DMS153 (cell line): Measurements from ENCODE around the gene HDGFL2.

Experiments used
- DNase-seq: peaks from one replicate; lab custom pipeline; 2025; lab: John Stamatoyannopoulos, UW

Gene HDGFL2

DNA sequence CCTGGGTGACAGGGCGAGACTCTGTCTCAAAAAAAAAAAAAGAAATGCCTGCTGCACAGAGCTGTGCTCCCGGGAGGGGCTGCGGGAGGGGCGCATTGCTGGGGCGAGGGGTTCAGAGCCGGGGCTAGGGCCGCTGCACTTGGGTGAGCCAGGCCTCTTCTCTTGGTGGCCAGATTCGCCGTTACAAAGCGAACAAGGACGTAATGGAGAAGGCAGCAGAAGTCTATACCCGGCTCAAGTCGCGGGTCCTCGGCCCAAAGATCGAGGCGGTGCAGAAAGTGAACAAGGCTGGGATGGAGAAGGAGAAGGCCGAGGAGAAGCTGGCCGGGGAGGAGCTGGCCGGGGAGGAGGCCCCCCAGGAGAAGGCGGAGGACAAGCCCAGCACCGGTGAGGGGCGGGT is 27.2 kb downstream of the HDGFL2 start:
- DNase-seq, result no peak

DNA sequence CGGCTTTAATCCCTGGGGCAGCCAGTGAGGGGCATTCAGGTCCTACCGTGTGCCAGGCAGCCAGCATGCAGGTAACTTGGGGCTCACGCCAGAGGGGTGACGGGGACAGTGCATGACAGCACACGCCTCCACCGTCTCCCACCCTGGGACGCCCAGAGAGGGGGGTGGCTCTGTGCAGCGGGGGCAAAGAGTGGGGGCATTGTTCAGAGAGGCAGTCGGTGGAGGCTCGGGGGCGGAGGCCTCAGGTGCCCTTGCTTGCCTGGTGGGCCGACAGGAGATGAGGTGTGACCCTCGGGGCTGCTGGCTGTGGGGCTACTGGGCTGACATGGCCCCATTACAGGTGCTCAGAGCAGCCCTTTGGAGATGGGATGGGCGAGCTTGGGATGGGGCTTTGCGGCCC is 27.8 kb downstream of the HDGFL2 start:
- DNase-seq, result no peak

GRCh38 chr19:4500841-4501591 is 28.9 kb downstream of the HDGFL2 start:
- DNase-seq, result no peak

- no peak for DNase-seq
Observed at GRCh38 chr19:4501691-4502090, 29.6 kb downstream of the HDGFL2 start.

DNA sequence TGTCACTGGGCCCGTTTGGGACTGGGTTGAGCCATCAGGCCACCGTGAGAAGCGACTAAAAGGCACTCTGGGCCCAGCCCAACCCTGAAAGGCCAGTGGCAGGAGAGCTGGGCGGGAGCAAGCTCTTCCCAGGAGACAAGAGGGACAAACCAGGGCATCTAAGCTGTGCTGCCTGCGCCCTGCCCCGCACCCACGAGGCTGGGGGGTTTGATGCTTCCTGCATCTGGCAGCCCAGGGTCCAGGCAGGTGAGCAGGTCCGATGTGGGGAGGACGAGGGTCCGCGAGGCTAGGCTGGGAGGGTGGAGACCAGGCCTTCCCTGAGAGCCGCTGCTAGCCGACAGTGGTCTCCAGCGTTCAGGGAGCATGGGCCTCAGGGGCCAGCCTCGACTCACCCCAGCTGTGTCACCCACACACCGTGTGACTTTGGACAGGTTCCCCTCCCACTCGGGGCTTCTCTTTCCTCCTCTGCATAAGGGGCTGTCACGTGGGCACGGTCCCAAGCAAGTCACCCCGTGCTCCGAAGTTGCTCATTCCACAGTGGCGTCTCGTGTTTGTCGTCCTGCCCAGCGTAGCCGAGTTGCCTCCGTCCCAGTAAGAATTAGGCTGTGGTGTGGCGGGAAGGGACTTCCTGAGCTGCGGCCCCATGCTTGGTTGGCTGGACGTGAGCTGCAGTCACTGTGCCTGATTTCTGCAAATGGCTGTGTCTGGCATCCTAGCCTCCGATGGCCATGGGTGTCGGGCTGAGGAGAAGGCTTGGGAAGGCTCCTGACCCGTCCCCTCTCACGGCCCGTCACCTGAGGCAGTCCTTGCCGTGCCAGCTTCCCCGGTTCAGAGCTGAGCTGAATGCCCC is 30.4 kb downstream of the HDGFL2 start:
- DNase-seq, result no peak

DNA sequence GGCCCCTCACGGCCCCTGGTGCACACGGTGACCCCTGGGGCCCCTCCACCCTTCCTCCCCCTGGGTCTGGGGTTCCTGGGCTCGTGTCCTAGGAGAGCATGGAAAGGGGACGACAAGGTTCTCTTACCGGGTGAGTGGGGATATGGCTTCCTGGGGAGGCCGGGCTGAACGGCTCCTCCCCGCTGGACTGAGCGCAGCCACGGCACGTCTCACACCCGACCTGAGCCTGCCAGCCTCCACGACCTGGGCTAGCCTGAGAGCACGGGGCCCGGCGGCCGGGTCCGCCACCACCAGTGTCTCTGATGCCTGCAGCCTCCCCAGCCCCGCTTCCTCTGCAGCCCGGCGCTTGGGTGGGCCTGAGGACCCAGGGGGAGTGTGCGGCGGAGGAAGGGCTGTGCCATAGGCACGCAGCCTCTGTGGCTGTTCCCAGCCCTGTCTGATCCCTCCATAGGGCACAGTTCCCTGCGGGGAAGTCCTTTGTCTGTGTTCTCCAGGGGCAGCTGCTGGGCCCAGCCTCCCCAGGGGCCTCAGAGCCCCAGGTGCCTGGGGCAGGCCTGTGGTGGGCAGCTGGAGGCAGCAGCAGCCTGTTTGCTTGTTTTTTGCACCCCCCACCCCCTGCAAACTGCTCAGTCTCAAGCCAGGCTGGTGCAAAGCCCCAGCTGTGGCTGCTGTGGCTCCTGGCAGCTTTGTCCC is 31.2 kb downstream of the HDGFL2 start:
- no peak for DNase-seq

DNA sequence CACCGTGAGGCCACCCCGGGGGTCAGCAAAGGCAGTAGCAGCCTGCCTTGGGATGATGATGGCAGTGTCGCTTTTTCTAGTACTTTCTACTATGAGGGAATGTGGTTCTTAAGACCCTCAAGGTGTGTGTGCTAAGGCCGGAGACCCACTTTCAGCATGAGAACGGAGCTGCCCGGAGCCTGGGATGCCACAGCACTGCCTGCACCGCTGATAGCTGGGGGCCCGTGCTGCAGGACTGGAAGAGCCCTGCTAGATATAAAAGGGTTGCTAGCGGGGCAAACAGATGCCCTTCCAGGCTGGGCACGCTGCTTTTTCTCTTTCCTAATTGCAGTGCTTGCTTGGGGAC is 31.7 kb downstream of the HDGFL2 start:
- DNase-seq, result no peak

GRCh38 chr19:4504297-4504701 is 32.2 kb downstream of the HDGFL2 start:
- DNase-seq, result no peak

GRCh38 chr19:4504891-4505569 is 32.9 kb downstream of the HDGFL2 start:
- DNase-seq, result no peak

DNA sequence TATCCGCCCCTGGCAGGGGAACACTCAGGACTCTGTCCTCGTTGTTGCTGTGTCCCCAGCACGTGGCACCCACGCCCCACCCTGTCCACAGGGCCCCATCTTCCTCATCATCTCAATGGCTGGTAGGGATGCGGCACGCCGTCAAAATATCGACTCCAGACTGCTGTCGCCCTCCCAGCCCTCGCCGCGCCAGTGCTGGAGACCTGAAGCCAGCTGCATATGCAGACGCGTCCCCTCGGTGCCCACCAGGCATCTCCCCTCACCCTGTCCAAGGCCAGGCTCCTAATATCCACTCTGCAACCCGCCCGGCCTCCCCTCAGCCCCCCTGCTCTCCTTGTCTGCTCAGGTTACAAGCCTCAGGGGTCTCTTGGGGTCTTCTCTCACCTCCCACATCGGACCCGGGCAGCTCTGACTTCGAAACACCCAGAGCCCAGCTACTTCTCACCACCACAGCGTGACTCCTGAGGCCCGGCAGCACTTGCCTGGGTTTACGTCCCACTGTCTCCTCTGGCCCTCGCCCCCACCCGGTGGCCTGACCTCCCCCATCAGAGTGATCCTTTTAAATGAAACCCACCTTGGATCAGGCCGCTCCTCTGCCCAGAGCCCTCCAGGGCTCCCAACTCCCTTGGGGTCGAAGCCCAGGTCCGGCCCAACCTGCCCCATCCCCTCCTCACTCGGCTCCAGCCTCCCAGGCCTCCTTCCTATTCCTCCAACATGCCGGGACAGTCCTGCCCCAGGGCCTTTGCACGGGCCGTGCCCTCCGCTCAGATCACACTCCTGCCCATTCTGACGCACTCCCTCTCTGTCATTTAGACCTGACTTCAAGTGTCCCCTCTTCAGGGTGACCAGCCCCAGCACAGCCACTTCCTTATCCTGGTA is 33.7 kb downstream of the HDGFL2 start:
- no peak for DNase-seq

- no peak for DNase-seq
Observed at GRCh38 chr19:4506449-4507149, 34.5 kb downstream of the HDGFL2 start.

DNA sequence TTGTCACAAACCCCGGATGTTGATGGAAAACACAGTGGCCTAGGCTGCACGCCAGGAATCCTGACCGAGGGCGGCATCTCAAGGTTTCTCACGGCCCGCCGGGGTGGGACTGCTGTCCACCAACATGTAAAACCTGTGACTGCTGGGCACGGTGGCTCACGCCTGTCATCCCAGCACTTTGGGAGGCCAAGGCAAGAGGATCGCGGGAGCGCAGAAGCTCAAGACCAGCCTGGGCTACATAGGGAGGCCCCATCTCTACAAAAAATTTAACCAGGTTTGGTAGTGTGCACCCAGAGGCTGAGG is 35.0 kb downstream of the HDGFL2 start:
- no peak for DNase-seq

DNA sequence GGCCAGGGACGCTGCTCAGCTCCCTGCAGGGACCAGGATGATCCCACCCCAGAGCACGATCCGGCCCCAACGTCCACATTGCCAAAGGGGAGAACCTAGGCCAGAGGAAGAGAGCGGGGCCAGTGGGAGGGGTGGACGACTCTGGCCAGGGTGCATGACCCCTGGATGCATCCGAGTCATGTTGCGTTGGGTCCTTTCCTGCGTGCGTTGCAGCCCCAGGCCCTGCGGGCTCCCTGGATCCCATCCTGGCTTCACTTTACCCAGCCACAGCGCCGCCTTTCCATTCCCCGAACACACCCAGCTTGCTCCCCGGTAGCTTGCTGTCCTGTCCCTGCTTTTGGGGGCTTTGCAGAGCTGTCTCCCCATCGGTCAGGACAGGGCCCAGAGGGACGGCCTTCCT is 35.7 kb downstream of the HDGFL2 start:
- no peak for DNase-seq

DNA sequence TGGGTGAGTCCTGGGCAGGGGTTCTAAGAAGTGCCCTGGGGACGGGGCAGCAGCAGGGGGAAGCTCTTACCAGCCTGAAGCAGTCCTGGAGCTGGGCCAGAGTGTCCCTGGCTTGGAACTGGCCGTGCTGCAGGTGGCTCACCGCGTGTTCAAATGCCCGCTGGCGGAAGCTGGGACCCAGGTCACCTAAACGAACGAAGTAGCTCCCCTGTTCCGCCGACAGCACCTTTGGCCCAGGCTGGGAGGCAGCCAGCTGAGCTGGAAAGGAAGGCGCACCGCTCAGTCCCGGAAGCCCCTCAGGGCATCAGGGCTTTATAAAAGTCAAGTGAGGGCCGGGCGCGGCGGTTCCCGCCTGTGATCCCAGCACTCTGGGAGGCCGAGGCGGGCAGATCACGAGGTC is 36.6 kb downstream of the HDGFL2 start:
- DNase-seq, result no peak

DNA sequence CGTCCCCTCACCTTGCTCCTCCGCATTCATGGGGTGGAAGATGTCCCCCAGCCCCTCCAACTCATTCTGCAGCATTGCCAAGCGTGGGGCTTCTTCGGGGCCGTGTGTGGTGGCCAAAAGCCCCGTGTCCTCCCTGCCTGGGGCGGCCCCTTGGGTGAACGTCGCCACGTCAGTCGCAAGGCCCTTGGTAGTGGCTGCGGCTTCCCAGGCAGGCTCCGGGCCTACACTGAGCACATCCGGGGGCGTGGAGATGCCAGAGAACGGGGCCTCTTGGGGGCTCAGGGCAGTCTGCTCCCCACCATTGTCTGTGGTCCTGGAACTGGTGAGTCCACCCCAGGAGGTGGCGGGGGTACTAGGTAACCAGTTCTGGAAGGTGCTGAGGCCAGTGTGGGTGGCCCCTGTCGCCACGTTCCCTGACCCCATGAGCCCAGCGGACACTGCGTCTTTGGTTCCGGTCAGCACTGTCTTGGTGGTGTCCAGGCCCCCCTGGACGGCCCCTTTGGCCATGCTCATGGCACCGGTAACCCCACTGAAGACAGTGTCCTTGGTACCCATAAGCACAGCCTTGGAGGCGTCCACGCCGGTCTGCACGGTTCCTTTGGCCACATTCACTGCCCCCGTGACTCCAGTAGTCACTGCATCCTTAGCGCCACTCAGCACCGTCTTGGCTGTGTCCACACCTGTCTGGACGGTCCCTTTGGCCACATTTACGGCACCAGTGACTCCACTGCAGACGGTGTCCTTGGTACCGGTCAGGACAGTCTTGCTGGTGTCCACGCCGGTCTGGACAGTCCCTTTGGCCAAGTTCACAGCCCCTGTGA is 38.5 kb downstream of the HDGFL2 start:
- DNase-seq, result no peak

- no peak for DNase-seq
Observed at GRCh38 chr19:4511300-4512054, 39.4 kb downstream of the HDGFL2 start.

- DNase-seq, result no peak
Observed at GRCh38 chr19:4512070-4512469, 40.0 kb downstream of the HDGFL2 start.

DNA sequence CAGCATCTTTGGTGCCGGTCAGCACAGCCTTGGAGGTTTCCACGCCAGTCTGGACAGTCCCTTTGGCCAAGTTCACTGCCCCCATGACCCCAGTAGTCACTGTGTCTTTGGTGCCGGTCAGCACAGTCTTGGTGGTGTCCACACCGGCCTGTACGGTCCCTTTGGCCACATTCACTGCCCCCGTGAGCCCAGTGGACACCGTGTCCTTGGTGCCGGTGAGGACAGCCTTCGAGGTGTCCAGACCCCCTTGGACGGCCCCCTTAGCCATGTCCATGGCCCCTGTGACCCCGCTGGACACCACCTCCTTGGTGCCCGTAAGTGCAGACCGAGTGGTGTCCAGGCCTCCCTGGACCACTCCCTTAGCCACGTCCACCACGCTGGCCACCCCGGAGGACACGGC is 41.2 kb downstream of the HDGFL2 start:
- DNase-seq, result no peak

DNA sequence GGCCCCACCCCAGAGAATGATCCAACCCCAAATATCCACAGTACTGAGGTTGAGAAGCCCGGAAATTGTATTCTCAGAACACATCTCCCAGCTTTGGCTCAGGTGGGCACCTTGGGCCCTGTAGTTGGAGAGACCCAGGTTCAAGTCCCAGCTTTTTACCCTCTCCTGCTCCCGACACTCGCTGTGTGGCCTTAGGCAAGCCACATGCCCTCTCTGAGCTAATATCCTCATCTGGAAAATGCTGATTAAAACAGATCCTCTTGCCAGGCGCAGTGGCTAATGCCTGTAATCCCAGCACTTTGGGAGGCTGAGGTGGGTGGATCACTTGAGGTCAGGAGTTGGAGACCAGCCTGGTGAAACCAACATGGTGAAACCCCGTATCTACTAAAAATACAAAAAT is 43.6 kb downstream of the HDGFL2 start:
- DNase-seq, result no peak
